Natural killer cell (primary cell): ENCODE data around the gene GALNT13. TPM values are rescaled to one million over a fixed set of nuclear protein-coding genes. Genes with fewer than 3 reads are reported as not detected.

Source experiments
- ATAC-seq, 3 donors: fragments of 150-1000 bp in 2 of 3; fragments of 200-7000 bp in 1 of 3; cut with Tn5 transposase; 1 replicate in 1 of 3; 2 replicates in 2 of 3; pipeline ENCODE4 v1.10.0; 2021; ENCODE audit warnings: mild to moderate bottlenecking in 2 of 3, moderate library complexity in 2 of 3
- DNase-seq, 2 donors: peaks; one replicate each; pipeline versions ENCODE4 v3.0.0 to v3.0.0-alpha.2; 2013 to 2021; ENCODE audit warnings: mixed read lengths in 1 of 2
- H3K27ac ChIP-seq: one replicate; pipeline ENCODE4 v1.5.1; 2013; ENCODE audit warnings: mild to moderate bottlenecking, low read length
- H3K27me3 ChIP-seq: one replicate; pipeline ENCODE4 v1.6.1; 2013; ENCODE audit warnings: low read length; ENCODE audit not compliant: control insufficient read depth, insufficient read depth
- H3K36me3 ChIP-seq: one replicate; pipeline ENCODE4 v1.6.1; 2013; ENCODE audit warnings: low read length; ENCODE audit not compliant: control insufficient read depth, insufficient read depth
- H3K4me1 ChIP-seq: one replicate; pipeline ENCODE4 v1.6.1; 2013; ENCODE audit warnings: low read length; ENCODE audit not compliant: control insufficient read depth, insufficient read depth
- H3K4me3 ChIP-seq: one replicate; pipeline ENCODE4 v1.5.1; 2013; ENCODE audit warnings: low read length
- H3K9me3 ChIP-seq: one replicate; pipeline ENCODE4 v1.6.1; 2013; ENCODE audit warnings: low read length; ENCODE audit not compliant: control insufficient read depth, insufficient read depth
- H3K27ac Mint-ChIP-seq, 2 donors: one replicate each; pipeline ENCODE4 v1.8.0; 2022; ENCODE audit warnings: mild to moderate bottlenecking in 2 of 2, mixed read lengths in 2 of 2, moderate library complexity in 1 of 2
- H3K27me3 Mint-ChIP-seq, 2 donors: one replicate each; pipeline ENCODE4 v1.8.0; 2022; ENCODE audit warnings: low read depth in 2 of 2, mixed read lengths in 2 of 2
- H3K36me3 Mint-ChIP-seq: one replicate; pipeline ENCODE4 v1.8.0; 2022; ENCODE audit warnings: mixed read lengths
- H3K4me1 Mint-ChIP-seq, 2 donors: one replicate each; pipeline ENCODE4 v1.8.0; 2022; ENCODE audit warnings: mixed read lengths in 2 of 2
- H3K4me3 Mint-ChIP-seq: one replicate; pipeline ENCODE4 v1.8.0; 2022; ENCODE audit warnings: mild to moderate bottlenecking, moderate library complexity, mixed read lengths
- H3K9me3 Mint-ChIP-seq, 2 donors: one replicate each; pipeline ENCODE4 v1.8.0; 2022; ENCODE audit warnings: mixed read lengths in 2 of 2
- CTCF ChIP-seq: fragments of 200-600 bp; IDR thresholded peaks from one replicate; pipeline ENCODE4 v1.8.0; 2022; ENCODE audit warnings: antibody characterized with exemption
- WGBS: methylation state at CpG from one replicate; pipeline ENCODE4 v1.1.7; 2013; ENCODE audit warnings: missing lambda C conversion rate; ENCODE audit not compliant: insufficient coverage; 5-methylcytosine and 5-hydroxymethylcytosine counted together
- intact Hi-C: fragments of 100-400 bp; cut with micrococcal nuclease; formaldehyde crosslinking; loops from one replicate; pipeline ENCODE4 v1.14.2; 2022
- total RNA-seq, 4 donors: library from RNA; stranded (reverse); fragments of 120-200 nt in 1 of 4; gene quantifications; one replicate each; pipeline versions ENCODE4 v1.2.3 to v1.2.4, GENCODE V29; 2013 to 2022

The GALNT13 gene
- total RNA-seq, 3 donors from 2014 or later (not counting 1 experiment from before 2014, with no cell fraction given): not detected

GRCh38 chr2:154078926-154079325 lies 207.2 kb downstream of the GALNT13 start:
- Histone ChIP-seq H3K27ac (no peak overlapping the region), H3K4me3 (no peak overlapping the region), H3K4me1 (no peaks in the 10 kb centered on the region), H3K9me3 (no peaks in the 10 kb centered on the region), H3K27me3 (no peaks in the 10 kb centered on the region), H3K36me3 (no peaks in the 10 kb centered on the region)
- Mint-ChIP-seq H3K36me3 (no peaks in the 10 kb centered on the region), H3K4me3 (no peak overlapping the region), H3K27ac (no peak overlapping the region), H3K9me3 (peaks cover 6 to 9% of the 10 kb centered on the region in 2 donors), H3K27me3 (no peaks in the 10 kb centered on the region), H3K4me1 (no peaks in the 10 kb centered on the region)
- no peak for DNase-seq
- WGBS: no CpG with 5 or more reads among the region's 1 CpG
- no peak for ATAC-seq
- TF ChIP-seq CTCF: no peak
- intact Hi-C loops: no loop called here

GRCh38 chr2:154092571-154092970 lies 220.8 kb downstream of the GALNT13 start:
- peaks cover 0 to 4% of the 10 kb centered on the region in 2 donors for H3K9me3 Mint-ChIP-seq
- no peaks in the 10 kb centered on the region for H3K27me3 Mint-ChIP-seq
- Histone ChIP-seq H3K36me3 (no peaks in the 10 kb centered on the region), H3K27me3 (no peaks in the 10 kb centered on the region), H3K27ac (no peak overlapping the region), H3K4me3 (no peak overlapping the region), H3K9me3 (no peaks in the 10 kb centered on the region), H3K4me1 (no peaks in the 10 kb centered on the region)
- DNase-seq (no peak), ATAC-seq (no peak)
- no peak for TF ChIP-seq CTCF
- 62% methylated on average over 2 of the region's 2 CpGs for WGBS
- no peak overlapping the region for H3K27ac Mint-ChIP-seq
- no peaks in the 10 kb centered on the region for H3K36me3 Mint-ChIP-seq
- H3K4me1 Mint-ChIP-seq: no peaks in the 10 kb centered on the region
- intact Hi-C loops: no loop called here
- no peak overlapping the region for H3K4me3 Mint-ChIP-seq

- intact Hi-C loops: no loop called here
- no peaks in the 10 kb centered on the region for H3K27me3 ChIP-seq
- peaks cover 2 to 5% of the 10 kb centered on the region in 2 donors for H3K9me3 Mint-ChIP-seq
- no peak overlapping the region for H3K4me3 Mint-ChIP-seq
- no peaks in the 10 kb centered on the region for H3K36me3 ChIP-seq
- H3K4me1 Mint-ChIP-seq: no peaks in the 10 kb centered on the region
- no peak for ATAC-seq
- no peak overlapping the region for H3K27ac ChIP-seq
- 65% methylated on average over 1 of the region's 2 CpGs for WGBS
- H3K4me1 ChIP-seq: no peaks in the 10 kb centered on the region
- no peak for TF ChIP-seq CTCF
- no peaks in the 10 kb centered on the region for H3K36me3 Mint-ChIP-seq
- H3K27me3 Mint-ChIP-seq: no peaks in the 10 kb centered on the region
- H3K27ac Mint-ChIP-seq: no peak overlapping the region
- DNase-seq: no peak
- no peak overlapping the region for H3K4me3 ChIP-seq
- no peaks in the 10 kb centered on the region for H3K9me3 ChIP-seq
These were observed 222.1 kb downstream of the GALNT13 start for GRCh38 chr2:154093856-154094255.

GRCh38 chr2:154097833-154098398 lies 226.2 kb downstream of the GALNT13 start:
- intact Hi-C loops: no loop called here

More at GRCh38 chr2:154097833-154098398, 226.2 kb downstream of the GALNT13 start:
- no peak overlapping the region for H3K4me3 Mint-ChIP-seq
- H3K27ac ChIP-seq: no peak overlapping the region
- no peak overlapping the region for H3K4me3 ChIP-seq
- H3K27me3 ChIP-seq: no peaks in the 10 kb centered on the region
- peaks cover 4% of the 10 kb centered on the region for H3K9me3 ChIP-seq
- TF ChIP-seq CTCF: no peak
- no peaks in the 10 kb centered on the region for H3K4me1 ChIP-seq
- H3K27me3 Mint-ChIP-seq: no peaks in the 10 kb centered on the region
- WGBS: 71% methylated on average over 1 of the region's 4 CpGs
- H3K36me3 Mint-ChIP-seq: no peaks in the 10 kb centered on the region
- DNase-seq: no peak
- ATAC-seq: no peak
- H3K36me3 ChIP-seq: no peaks in the 10 kb centered on the region
- peaks cover 10 to 16% of the 10 kb centered on the region in 2 donors for H3K9me3 Mint-ChIP-seq
- H3K27ac Mint-ChIP-seq: no peak overlapping the region
- H3K4me1 Mint-ChIP-seq: no peaks in the 10 kb centered on the region
